ENCODE results near the gene BLOC1S3. TPM values are rescaled to one million over a fixed set of nuclear protein-coding genes. Genes with fewer than 3 reads are reported as not detected.
A peak's percentile ranks its signal among the peaks of the same experiment; 100 is the strongest.

Gene BLOC1S3
- total and polyA plus RNA-seq, 2 of the 13 experiments (the other 11 are each of a cell fraction or from before 2014, with no cell fraction given): 4.3 to 4.8 TPM

DNA sequence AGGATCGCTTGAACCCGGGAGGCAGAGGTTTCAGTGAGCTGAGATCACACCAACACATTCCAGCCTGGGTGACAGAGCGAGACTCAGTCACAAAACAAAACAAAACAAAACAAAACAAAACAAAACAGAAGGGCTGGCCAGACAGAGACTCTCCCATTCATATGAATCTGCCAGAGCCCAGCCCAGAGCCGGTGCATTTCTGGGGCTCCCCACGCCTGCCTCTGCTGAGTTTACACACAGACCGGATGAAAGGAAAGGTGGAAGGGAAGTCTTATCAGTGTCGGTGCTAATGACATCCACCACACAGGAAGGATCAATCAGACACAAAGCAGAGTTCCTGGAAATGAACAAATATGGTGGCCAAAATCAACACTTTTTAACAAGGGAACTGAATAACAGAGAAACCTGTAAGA lies 7.4 kb upstream of the BLOC1S3 start (continued):
- TF ChIP-seq MTA1 (CRISPR knock-in tag; IDR thresholded peaks at IDR 0.05; ENCODE audit: borderline replicate concordance): no peak
- TF ChIP-seq SP2 (CRISPR knock-in tag; IDR thresholded peaks at IDR 0.05): no peak
- no peak for TF ChIP-seq NFYB (CRISPR knock-in tag; IDR thresholded peaks at IDR 0.05)
- no peak for TF ChIP-seq POLR2AphosphoS5 (IDR thresholded peaks at IDR 0.05; ENCODE audit: low read depth, low read length)
- TF ChIP-seq, protein P1, sequence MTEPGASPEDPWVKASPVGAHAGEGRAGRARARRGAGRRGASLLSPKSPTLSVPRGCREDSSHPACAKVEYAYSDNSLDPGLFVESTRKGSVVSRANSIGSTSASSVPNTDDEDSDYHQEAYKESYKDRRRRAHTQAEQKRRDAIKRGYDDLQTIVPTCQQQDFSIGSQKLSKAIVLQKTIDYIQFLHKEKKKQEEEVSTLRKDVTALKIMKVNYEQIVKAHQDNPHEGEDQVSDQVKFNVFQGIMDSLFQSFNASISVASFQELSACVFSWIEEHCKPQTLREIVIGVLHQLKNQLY (CRISPR knock-in tag; IDR thresholded peaks at IDR 0.05): peak; percentile 28; the same call in 1 of the 2 replicates
- TF ChIP-seq ZNF607 (CRISPR knock-in tag; IDR thresholded peaks at IDR 0.05; ENCODE audit: borderline replicate concordance): peak; percentile 17; the same call in 1 of the 2 replicates
- TF ChIP-seq HOXA7 (CRISPR knock-in tag; IDR thresholded peaks at IDR 0.05): no peak
- no peak for TF ChIP-seq ZNF124 (CRISPR knock-in tag; IDR thresholded peaks at IDR 0.05)
- no peak for TF ChIP-seq ZNF234 (CRISPR knock-in tag; conservative IDR thresholded peaks at IDR 0.05)
- TF ChIP-seq, protein P2, sequence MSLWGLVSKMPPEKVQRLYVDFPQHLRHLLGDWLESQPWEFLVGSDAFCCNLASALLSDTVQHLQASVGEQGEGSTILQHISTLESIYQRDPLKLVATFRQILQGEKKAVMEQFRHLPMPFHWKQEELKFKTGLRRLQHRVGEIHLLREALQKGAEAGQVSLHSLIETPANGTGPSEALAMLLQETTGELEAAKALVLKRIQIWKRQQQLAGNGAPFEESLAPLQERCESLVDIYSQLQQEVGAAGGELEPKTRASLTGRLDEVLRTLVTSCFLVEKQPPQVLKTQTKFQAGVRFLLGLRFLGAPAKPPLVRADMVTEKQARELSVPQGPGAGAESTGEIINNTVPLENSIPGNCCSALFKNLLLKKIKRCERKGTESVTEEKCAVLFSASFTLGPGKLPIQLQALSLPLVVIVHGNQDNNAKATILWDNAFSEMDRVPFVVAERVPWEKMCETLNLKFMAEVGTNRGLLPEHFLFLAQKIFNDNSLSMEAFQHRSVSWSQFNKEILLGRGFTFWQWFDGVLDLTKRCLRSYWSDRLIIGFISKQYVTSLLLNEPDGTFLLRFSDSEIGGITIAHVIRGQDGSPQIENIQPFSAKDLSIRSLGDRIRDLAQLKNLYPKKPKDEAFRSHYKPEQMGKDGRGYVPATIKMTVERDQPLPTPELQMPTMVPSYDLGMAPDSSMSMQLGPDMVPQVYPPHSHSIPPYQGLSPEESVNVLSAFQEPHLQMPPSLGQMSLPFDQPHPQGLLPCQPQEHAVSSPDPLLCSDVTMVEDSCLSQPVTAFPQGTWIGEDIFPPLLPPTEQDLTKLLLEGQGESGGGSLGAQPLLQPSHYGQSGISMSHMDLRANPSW (CRISPR knock-in tag; IDR thresholded peaks at IDR 0.05; ENCODE audit: borderline replicate concordance): no peak
- TF ChIP-seq, protein P3, sequence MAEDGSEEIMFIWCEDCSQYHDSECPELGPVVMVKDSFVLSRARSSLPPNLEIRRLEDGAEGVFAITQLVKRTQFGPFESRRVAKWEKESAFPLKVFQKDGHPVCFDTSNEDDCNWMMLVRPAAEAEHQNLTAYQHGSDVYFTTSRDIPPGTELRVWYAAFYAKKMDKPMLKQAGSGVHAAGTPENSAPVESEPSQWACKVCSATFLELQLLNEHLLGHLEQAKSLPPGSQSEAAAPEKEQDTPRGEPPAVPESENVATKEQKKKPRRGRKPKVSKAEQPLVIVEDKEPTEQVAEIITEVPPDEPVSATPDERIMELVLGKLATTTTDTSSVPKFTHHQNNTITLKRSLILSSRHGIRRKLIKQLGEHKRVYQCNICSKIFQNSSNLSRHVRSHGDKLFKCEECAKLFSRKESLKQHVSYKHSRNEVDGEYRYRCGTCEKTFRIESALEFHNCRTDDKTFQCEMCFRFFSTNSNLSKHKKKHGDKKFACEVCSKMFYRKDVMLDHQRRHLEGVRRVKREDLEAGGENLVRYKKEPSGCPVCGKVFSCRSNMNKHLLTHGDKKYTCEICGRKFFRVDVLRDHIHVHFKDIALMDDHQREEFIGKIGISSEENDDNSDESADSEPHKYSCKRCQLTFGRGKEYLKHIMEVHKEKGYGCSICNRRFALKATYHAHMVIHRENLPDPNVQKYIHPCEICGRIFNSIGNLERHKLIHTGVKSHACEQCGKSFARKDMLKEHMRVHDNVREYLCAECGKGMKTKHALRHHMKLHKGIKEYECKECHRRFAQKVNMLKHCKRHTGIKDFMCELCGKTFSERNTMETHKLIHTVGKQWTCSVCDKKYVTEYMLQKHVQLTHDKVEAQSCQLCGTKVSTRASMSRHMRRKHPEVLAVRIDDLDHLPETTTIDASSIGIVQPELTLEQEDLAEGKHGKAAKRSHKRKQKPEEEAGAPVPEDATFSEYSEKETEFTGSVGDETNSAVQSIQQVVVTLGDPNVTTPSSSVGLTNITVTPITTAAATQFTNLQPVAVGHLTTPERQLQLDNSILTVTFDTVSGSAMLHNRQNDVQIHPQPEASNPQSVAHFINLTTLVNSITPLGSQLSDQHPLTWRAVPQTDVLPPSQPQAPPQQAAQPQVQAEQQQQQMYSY (CRISPR knock-in tag; IDR thresholded peaks at IDR 0.05): no peak
- TF ChIP-seq, protein P4, sequence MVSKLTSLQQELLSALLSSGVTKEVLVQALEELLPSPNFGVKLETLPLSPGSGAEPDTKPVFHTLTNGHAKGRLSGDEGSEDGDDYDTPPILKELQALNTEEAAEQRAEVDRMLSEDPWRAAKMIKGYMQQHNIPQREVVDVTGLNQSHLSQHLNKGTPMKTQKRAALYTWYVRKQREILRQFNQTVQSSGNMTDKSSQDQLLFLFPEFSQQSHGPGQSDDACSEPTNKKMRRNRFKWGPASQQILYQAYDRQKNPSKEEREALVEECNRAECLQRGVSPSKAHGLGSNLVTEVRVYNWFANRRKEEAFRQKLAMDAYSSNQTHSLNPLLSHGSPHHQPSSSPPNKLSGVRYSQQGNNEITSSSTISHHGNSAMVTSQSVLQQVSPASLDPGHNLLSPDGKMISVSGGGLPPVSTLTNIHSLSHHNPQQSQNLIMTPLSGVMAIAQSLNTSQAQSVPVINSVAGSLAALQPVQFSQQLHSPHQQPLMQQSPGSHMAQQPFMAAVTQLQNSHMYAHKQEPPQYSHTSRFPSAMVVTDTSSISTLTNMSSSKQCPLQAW (CRISPR knock-in tag; IDR thresholded peaks at IDR 0.05): no peak
- peak; percentile 31; the same call in 1 of the 2 replicates for TF ChIP-seq ZNF792 (CRISPR knock-in tag; IDR thresholded peaks at IDR 0.05)
- TF ChIP-seq MIER3 (CRISPR knock-in tag; IDR thresholded peaks at IDR 0.05; ENCODE audit: borderline replicate concordance): no peak
- TF ChIP-seq, protein P5, sequence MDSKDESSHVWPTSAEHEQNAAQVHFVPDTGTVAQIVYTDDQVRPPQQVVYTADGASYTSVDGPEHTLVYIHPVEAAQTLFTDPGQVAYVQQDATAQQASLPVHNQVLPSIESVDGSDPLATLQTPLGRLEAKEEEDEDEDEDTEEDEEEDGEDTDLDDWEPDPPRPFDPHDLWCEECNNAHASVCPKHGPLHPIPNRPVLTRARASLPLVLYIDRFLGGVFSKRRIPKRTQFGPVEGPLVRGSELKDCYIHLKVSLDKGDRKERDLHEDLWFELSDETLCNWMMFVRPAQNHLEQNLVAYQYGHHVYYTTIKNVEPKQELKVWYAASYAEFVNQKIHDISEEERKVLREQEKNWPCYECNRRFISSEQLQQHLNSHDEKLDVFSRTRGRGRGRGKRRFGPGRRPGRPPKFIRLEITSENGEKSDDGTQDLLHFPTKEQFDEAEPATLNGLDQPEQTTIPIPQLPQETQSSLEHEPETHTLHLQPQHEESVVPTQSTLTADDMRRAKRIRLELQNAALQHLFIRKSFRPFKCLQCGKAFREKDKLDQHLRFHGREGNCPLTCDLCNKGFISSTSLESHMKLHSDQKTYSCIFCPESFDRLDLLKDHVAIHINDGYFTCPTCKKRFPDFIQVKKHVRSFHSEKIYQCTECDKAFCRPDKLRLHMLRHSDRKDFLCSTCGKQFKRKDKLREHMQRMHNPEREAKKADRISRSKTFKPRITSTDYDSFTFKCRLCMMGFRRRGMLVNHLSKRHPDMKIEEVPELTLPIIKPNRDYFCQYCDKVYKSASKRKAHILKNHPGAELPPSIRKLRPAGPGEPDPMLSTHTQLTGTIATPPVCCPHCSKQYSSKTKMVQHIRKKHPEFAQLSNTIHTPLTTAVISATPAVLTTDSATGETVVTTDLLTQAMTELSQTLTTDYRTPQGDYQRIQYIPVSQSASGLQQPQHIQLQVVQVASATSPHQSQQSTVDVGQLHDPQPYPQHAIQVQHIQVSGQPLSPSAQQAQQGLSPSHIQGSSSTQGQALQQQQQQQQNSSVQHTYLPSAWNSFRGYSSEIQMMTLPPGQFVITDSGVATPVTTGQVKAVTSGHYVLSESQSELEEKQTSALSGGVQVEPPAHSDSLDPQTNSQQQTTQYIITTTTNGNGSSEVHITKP (CRISPR knock-in tag; IDR thresholded peaks at IDR 0.05; ENCODE audit: low read depth): no peak
- no peak for TF ChIP-seq ZNF34 (CRISPR knock-in tag; IDR thresholded peaks at IDR 0.05; ENCODE audit: borderline replicate concordance)
- no peak for TF ChIP-seq PCBP2 (optimal IDR thresholded peaks at IDR 0.05; ENCODE audit: low read depth, low read length, poor library complexity, severe bottlenecking)

Measured in HepG2 (cell line).